ENCODE results near the gene WDSUB1.

DNA sequence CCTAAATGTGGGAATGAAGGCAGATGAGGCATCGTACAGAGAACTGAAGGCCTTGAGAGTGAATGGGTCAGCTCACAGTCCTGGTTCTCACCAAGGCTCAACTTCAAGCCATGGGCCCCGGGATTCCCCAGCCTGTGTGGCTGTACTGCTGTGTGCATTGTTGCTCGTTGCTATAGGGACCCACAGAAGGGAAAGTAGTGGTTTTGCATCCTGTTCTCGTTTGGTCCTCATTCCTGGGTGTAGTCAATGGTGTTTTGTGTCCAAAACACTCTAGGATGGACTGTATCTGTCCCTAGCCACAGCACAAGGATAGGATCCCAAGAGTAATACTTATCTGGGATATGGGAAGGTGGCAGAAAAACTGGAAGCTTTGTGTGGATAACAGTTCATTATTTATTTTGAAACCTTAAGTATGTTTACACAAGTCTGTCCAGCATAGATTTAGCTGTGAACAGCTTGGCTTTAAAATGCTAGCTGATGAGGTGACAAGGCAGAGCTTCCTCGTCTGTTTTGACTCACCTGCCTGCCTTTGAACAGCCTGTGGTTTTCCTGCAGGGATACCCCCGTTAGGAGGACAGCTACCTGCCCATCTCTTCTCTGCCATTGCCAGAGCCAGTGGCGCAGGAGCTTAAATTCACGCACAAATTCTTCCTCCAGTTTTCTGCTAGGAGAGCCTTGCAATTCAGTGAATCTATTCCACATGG, 85.0 kb downstream of the WDSUB1 start:
- TF ChIP-seq, protein P1, sequence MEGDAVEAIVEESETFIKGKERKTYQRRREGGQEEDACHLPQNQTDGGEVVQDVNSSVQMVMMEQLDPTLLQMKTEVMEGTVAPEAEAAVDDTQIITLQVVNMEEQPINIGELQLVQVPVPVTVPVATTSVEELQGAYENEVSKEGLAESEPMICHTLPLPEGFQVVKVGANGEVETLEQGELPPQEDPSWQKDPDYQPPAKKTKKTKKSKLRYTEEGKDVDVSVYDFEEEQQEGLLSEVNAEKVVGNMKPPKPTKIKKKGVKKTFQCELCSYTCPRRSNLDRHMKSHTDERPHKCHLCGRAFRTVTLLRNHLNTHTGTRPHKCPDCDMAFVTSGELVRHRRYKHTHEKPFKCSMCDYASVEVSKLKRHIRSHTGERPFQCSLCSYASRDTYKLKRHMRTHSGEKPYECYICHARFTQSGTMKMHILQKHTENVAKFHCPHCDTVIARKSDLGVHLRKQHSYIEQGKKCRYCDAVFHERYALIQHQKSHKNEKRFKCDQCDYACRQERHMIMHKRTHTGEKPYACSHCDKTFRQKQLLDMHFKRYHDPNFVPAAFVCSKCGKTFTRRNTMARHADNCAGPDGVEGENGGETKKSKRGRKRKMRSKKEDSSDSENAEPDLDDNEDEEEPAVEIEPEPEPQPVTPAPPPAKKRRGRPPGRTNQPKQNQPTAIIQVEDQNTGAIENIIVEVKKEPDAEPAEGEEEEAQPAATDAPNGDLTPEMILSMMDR (IDR thresholded peaks at IDR 0.05 in 2 of 3, conservative IDR thresholded peaks at IDR 0.05 in 1 of 3; ENCODE audit: insufficient read depth in 2 of 3, low read depth in 1 of 3, low read length in 3 of 3): no peak
- TF ChIP-seq ZFX (CRISPR knock-in tag; IDR thresholded peaks at IDR 0.05) (no peak), MAFF (IDR thresholded peaks at IDR 0.05; ENCODE audit: low read length) (no peak), HMG20B (CRISPR knock-in tag; IDR thresholded peaks at IDR 0.05) (no peak), ZNF830 (CRISPR knock-in tag; IDR thresholded peaks at IDR 0.05) (no peak), CREB1 (IDR thresholded peaks at IDR 0.05) (no peak), CREB1 (CRISPR knock-in tag; IDR thresholded peaks at IDR 0.05) (no peak), TAF1 (IDR thresholded peaks at IDR 0.05; ENCODE audit: control insufficient read depth, extremely low read depth, insufficient read depth, low read length, severe bottlenecking) (no peak)
- TF ChIP-seq, protein P2, sequence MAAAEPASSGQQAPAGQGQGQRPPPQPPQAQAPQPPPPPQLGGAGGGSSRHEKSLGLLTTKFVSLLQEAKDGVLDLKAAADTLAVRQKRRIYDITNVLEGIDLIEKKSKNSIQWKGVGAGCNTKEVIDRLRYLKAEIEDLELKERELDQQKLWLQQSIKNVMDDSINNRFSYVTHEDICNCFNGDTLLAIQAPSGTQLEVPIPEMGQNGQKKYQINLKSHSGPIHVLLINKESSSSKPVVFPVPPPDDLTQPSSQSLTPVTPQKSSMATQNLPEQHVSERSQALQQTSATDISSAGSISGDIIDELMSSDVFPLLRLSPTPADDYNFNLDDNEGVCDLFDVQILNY (CRISPR knock-in tag; IDR thresholded peaks at IDR 0.05): no peak

All from K562 (cell line).